Measurements from ENCODE around the gene RFTN1.

RFTN1 gene

DNA sequence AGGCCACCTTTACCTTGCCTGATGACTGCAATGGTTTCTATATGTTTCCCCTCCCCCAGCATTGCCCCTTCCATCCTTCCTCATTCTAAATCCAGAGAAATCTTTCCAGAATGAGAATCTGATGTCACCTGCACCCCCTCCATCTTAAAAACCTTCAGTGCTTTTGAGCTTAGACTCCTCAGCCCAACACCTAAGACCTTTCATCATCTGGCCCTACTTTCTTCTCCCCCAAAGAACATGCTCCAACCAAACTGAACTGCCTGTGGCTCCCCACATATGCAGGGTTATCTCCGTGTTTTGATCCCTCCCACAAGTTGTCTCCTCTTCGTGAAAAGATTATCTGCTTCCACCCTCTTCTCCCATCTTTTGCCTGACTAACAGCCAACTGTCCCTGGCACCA, 27.3 kb downstream of the RFTN1 start:
- no peak for DNase-seq (ENCODE audit: low spot score)

DNA sequence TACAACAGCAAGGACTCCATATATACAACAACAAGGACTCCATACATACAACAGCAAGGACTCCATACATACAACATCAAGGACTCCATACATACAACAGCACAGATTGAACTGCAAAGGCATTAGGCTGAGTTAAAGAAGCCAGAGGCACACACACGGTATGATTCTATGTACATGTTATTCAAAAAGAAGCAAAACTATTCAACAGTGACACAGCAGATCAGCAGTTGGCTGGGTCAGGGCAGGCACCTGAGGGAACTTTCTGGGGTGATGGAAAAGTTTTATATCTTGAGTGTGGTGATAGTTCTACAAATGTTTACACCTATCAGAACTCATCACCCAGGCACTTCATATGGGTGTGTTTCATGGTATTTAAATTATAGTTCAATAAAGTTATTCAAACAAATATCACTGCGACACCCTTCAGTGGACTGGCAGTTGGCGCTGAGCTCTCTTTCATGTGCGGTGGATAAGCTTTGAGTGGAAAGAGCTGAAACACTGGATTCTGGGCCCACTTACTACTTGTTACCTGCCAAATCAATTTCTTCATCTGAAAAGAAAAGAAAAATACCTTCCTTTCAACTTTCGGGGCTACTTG, 28.0 kb downstream of the RFTN1 start:
- no peak for DNase-seq (ENCODE audit: low spot score)

DNA sequence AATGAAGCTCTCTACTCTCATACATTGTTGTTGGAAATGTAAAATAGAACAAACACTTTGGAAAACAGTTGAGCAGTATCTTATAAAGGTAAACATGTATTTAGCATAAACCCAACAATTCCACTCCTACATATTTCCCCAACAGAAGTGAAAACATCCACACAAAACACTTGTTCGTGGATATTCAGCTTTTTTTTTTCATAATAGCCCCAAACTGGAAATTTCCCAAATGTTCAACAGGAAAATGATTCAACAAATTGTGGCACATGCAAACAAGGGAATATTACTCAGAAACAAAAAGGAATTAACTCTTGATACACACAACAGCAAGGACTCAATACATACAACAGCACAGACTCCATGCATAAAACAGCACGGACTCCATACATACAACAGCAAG, 28.5 kb downstream of the RFTN1 start:
- no peak for DNase-seq (ENCODE audit: low spot score)

DNA sequence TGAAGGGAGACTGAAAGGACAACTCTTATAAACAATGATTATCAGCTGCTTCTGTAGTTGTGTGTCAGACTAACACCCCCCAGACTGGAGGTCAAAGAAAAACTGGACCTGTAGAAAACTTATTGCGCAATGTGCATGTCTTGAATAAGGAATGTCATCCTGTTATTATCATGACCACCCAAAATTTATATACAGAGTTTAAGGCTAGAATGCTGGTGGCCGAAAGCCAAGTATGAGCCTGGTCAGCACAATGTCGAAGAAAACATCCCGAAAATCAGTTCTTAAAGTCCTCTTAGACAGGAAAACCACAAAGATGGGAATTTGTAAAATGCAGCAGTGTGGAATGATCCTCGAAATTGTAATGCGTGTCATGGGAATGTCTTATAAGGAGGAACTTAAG, 29.3 kb downstream of the RFTN1 start:
- peak; percentile 83 for DNase-seq (ENCODE audit: low spot score)

DNA sequence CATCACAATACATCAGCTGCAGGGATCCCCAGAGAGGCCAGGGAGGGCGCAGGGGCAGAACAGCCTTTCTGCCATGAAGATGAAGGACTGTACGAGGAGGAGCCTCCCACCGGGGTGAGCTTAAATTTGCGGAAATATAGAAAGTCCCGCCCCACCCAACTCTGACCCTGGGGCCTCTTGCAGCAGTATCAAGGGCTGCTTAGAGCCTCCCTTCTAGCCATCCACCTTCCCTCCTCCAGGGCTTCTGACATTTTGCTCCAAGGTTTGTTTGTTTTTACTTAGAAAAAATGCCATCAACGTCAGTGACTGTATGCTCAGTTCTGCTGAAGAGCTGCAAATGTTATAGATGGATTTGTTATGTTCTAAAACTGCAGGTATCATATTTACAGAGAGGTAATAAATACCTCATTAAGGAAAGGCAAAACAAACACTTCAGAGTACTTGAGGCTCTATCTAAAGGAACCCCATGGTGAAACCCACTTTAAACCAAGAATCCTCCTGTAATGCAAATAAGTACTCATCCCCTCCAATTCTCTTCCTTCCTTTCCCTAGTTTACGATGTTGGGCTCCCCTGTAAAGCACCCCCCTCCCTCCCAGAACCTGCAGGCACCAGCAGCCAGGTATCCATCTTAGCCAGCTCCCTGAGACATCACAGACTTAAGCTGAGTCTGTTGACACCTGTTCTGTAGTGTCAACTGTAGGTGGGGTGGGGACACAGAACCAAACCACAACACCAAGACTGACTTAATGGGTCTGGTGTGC, 30.5 kb downstream of the RFTN1 start:
- no peak for DNase-seq (ENCODE audit: low spot score)

DNA sequence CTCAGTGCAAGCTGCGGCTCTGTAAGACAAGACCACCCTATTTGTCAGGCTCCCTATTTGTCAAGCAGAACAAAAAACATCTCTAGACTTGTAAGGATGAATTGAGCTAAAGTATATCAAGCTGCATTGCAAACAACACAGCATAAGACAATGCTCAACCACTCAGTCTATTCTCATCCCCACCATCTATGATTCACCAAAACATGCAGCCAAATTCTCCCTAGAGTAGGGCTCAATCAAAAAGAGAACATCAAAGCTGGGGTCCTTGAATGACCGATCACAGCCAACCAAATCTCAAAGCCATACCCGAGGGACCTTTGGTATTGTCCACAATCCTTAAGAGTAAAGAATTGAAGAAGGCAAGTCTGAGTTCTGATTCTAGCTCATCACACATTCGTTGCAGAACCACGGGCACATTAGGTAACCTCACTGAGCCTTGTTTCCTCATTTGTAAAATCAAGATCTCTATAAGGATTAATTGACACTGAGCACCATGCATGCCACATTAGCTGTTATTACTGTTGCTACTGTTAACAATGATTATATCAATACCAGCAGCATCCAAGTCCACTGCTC, 31.2 kb downstream of the RFTN1 start:
- no peak for DNase-seq (ENCODE audit: low spot score)

DNA sequence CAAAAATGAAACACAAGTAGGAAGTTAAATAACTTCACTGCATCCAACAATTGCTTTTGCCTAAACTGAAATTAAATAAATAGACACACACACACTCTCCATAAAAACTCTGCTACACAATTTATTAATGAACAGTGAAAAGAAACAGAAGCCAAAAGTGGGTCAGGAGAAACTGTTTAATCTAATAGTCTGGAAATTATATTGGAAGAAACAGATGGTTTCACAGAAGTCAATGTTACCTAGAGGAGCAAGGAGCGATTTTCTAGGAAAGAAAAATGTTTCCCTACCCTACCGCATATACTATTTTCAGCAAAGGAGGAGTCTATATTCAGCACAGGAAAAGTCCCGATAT, 32.0 kb downstream of the RFTN1 start:
- no peak for DNase-seq (ENCODE audit: low spot score)

DNA sequence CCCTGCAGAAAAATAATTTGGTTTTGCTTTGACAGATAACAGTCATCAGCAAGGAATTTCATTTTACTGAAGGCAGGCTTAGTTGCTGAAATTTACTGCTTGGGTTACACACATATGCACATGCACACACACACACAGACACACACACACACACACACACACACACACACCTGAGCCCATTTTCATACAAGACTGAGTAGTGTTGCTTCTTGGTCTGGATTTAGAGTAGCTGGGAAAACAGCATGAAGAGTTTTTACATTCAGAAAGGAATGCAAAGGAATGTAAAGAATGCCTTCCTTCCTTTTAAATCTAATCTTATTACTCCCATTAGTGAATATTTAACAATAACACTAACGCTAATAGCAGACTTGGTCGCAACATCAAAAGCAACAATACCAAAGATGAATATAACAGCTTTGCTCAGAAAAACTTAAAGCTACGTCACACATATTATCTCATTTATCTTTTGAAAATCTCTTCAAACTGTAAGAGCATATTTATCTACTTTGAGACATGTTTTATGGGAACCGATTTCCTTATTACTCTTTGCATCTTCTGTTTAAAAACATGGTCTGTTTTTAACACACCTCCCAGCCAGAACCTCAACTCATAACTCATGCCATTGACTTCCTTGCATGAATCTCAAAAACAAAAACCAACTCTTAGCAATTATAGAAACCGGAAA, 32.5 kb downstream of the RFTN1 start:
- peak; percentile 38 for DNase-seq (ENCODE audit: low spot score)

DNA sequence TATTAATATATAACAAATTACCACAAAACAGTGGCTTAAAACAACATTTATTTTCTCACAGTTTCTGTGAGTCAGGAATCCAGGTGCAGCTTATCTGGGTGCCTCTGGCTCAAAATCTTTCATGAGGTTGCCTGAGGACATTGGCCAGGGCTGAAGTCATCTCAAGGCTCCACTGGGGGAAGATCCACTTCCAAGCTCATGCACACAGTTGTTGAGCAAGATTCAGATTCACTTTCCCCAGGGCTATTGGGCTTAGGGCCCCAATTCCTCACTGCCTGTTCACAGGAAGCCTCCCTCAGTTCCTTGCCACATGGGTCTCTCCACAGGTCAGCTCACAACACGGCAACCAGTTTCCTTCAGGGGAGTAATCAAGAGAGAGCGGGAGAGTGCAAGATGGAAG, 35.0 kb downstream of the RFTN1 start:
- no peak for DNase-seq (ENCODE audit: low spot score)

DNA sequence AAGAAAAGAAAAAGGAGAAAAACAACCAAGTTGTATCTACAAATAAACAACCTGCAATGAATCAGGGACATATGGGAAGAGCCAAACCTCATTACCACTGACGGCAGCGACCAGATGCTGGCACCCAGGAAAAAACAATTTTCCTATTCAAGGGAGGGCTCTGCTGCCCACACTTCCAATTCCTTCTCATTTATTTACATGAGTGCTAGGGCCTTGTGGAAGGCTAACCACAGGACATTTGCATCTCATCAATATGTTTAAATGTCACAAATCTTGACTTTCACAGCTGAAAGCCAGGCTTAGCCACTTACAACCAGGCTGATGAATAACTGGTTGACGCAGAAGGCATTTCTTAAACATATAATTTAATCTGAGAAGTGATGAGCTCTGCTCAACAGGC, 36.0 kb downstream of the RFTN1 start:
- no peak for DNase-seq (ENCODE audit: low spot score)

DNA sequence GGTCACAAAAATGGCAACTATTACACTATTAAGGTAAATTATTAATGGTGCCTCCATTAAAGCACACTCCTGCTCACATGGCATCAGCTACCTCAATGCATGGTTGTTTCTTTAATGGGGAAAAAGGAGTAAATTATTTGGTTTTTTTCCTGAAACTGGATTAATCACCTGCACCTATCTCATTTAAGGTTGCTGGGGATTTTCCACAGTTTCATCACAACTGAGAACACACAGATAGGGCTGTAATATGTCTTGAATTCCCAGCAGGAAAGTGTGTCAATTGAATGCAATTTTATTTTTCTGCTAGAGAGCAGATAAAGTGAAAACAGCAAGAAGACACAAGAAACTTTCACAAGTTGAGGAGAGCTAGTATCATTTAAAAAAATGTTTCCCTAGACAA, 36.4 kb downstream of the RFTN1 start:
- DNase-seq (ENCODE audit: low spot score), result no peak

DNA sequence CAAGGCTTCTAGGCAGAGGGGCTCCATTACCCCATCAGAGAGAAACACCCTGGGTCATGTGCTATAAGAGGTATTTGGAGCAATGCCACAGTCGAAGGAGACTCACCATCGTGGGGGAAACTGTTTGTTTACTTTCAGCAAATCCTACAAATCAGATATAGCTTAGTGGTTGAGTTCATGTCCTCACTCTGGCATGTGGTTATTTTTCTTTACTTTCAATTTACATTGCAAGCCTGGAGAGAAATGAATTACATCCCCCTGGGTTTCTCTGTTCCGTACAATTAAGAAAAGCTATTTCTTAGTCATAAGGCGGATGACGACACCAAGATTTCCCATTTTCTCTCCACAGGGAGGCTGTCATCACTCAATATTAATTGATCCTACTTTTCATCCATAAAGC, 36.9 kb downstream of the RFTN1 start:
- no peak for DNase-seq (ENCODE audit: low spot score)

DNA sequence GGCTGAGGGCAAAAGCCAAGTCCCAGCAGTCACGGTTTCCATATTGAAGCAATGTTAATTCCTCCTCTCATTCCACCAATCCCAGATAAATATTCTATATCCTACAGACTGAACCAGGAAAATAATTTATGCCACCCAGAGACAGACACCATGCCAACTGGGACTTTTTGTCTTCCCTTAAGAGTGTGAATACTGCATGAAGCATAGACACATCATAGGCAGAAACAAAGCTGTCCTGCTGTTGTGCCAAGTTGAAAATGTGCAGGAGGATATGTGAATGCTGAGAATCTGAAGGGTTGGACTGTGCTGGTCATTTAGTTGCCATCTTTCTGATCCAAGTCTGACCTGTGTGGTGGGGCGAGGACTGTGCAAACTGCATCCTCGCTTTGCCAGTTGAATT, 37.7 kb downstream of the RFTN1 start:
- DNase-seq (ENCODE audit: low spot score), result no peak

DNA sequence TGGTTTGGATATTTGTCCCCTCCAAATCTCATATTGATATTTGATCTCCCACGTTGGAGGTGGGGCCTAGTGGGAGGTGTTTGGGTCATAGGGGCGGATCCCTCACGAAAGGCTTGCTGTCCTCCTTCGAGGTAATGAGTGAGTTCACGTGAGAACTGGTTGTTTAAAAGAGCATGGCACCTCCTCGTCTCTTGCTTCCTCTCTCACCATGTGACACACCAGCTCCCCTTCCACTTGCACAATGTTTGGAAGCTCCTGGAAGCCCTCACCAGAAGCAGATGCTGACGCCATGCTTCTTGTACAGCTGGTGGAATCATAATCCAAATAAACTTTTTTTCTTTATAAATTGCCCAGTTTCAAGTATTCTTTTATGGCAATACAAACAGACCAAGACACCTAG, 38.6 kb downstream of the RFTN1 start:
- DNase-seq (ENCODE audit: low spot score), result no peak

DNA sequence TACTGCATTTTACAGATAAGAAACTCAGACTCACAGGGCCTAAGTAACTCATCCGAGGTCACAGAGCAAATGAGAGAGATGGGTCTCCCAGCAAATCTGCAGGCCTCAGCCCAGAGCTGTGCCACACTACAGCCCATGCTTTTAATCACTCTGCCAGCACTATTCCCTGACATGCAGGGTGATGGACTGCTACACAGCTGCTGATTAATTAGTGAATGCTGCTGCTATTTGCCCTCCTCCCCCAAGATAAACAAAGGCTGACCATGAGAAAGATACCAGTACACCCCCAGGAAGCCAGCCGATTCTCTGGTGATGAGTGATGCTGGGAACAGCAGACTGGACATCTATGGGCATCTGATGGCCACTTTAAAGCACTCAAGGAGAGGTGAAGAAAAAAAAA, 39.3 kb downstream of the RFTN1 start:
- peak; percentile 19 for DNase-seq (ENCODE audit: low spot score)

DNA sequence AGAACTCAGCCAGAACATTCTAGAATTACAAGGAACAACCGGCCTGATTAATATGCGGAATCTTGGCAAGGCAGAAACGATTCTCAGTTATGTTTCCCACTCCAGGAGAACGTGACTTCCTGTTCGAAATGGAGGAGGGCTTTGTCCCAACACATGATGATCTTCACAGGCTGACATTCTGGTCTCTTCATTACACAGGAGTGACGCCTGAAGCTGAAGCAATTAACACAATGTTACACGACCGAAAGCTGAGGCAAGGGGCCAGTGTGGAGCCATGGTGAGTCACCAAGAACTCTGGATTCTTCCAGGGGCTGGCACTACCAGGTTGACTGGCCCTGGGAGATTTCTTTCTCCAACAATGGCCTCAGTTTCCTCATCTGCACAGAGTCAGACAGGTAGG, 40.9 kb downstream of the RFTN1 start:
- DNase-seq (ENCODE audit: low spot score), result no peak

DNA sequence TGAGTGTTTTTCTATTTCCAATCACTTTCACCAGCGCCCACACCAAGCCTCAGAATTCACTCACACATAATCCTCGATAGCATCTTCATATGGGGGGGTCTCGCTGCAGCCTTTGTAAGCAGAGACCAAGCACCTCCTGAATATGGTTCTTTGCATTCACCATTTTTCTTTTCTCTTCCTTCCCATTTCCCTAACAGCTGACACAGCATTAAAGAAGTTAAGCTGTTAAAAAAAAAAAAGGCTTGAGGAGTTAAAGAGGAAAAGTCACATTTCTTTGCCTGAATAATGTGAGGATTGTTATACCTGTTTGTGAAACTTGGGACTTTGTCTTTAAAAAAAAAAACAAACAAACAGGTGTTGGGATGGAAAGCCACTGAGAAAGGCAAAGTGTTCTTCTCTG, 41.6 kb downstream of the RFTN1 start:
- DNase-seq (ENCODE audit: low spot score), result no peak

DNA sequence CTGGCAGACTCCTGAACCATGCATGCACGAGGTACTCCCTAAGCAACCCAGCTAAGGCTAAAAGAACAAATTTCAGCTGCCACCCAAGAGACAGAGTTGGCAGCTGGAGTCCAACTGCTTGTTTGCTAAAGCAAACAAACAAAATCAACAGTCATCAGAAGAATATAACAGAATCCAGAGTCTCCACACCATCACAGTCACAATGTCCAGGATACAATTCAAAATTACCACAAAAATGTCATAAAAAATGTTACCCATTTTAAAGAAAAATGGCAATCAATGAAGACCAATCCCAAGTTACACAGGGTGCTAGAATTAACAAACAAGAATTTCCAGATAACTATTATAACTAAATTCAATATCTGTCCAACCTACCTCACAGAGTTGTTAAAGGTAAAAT, 42.9 kb downstream of the RFTN1 start:
- no peak for DNase-seq (ENCODE audit: low spot score)

DNA sequence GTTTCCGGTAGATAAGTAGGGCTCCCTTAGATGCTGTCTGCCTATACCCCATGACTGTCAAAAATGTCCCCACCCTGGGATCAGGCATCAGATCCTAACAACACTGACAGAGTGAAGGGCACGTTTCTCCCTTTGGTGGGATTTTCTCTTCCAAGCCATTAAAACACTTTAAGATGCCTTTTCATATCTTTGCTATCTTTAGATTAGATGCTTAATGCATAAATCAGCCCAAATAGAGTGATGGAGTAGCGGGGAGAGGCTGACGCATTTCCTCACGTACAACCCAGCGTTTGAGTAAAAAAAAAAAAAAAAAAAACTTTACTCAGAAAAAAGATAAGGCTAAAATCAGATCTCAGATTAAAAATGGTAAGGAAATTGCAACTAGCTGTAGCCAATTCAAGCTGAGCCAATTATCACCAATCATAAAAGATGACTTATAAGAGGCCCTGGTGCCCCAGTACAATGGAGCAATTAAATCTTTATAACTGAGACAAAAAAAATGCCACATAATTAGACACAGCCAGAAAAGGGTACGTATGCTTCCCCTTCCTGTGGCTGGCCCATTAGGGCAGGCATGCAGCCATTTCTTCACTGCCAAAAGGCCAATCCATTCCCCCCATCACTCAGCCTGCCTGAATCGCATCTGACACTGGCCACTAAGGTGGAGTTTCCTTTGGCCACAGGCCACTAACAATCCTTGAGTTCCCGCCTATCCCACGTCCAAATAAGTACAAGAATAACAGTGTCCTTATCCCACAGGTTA, 45.0 kb downstream of the RFTN1 start:
- DNase-seq (ENCODE audit: low spot score), result no peak

DNA sequence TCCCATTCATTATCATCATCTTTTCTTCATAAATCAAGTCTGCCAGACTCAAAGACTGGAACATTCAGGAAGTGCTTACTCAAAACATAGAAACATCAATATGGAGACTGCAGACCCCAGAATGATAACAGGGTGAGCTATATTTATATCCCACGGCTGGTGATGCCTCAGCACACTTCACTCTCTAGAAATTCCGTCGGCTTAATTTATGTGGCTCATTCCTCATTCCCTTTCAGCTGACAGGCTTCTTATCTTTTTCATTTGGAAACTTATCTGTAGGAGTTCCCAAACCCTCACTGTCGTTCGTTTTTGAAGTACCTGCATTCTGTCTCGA, 45.5 kb downstream of the RFTN1 start:
- no peak for DNase-seq (ENCODE audit: low spot score)

DNA sequence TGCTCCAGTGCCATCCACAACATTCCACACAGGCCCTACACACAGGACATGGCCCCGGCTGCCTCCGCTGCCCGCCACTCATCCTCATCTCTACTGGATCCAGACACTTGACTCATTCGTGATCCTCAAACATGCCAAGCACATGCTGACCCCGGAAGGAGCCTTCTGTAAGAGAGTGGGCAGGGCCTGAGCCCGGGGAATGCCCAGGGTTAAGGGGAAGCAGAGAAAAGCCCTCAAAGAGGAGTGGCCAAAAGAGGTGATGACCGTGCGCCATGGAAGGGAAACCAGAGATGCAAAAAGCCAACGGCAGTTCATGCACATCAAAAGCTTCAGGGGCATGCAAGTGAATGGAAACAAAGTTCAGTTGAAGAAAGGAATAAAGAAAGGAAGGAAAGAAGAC, 46.1 kb downstream of the RFTN1 start:
- DNase-seq (ENCODE audit: low spot score), result no peak

DNA sequence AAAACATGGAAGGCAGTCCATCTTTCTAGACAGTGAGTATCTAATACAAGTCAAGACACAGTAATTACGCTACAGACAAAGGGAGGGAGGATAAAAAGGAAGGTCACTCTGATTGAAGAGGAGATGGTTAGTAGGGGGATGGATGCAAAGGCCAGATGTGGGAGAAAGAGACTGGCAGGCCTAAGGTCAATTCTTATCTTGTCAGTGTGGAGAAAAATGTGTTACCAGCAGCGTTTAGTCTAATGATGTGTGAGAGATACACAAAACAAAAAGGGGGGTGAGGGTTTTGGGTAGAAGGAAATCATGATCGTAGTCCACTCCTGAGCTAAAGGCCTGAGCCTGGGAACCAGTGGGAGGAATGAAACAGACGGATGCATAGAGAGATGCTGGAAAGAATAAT, 46.7 kb downstream of the RFTN1 start:
- DNase-seq (ENCODE audit: low spot score), result no peak
